GM18511 (cell line): ENCODE measurements around the gene GNB3.

ENCODE experiments used
- ATAC-seq: cut with Tn5 transposase; IDR thresholded peaks from one replicate; pipeline ENCODE4 v1.9.1; 2021; ENCODE audit warnings: mild to moderate bottlenecking, moderate library complexity; ENCODE audit not compliant: unreplicated experiment

GNB3 gene

DNA sequence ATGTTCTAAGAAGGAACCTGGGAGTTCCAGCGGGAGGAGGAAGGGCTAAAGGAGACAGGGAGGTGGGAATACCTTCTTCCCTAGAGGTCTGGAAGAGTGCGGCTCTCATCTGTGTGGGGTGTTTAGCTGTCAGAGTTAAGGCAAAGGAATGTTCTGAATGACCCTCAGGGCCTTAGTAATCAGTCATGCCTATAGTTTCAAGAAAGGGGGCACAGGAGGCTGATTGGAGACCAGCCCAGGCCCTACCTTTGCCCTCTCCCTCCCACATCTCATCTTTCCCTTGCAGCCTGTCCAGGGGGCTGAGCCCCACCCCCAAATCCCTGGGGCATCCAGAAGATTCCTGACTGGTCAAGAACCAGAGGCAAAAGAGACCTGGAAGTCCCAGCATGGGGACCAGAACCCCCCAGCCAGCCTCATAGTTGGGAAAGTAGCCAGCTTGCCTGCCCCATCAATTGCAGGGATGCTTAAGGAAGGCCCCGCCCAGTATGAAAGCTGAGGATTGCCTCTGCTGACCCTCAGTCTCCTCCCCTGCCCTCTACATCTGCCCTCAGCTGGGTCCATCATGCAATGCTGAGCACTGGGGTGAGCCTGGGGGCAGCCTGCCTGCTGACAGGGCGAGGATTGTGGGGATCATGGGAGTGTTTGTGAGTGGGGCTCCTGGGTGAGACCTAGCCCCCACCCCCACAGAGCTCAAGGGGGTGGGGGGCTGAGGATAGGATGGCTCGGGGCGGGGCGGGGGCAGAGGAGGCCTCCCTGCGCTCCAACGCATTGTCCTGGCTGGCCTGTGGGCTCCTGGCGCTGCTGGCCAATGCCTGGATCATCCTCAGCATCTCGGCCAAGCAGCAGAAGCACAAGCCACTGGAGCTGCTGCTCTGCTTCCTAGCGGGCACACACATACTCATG, 17.3 kb upstream of the GNB3 start:
- no peak for ATAC-seq

DNA sequence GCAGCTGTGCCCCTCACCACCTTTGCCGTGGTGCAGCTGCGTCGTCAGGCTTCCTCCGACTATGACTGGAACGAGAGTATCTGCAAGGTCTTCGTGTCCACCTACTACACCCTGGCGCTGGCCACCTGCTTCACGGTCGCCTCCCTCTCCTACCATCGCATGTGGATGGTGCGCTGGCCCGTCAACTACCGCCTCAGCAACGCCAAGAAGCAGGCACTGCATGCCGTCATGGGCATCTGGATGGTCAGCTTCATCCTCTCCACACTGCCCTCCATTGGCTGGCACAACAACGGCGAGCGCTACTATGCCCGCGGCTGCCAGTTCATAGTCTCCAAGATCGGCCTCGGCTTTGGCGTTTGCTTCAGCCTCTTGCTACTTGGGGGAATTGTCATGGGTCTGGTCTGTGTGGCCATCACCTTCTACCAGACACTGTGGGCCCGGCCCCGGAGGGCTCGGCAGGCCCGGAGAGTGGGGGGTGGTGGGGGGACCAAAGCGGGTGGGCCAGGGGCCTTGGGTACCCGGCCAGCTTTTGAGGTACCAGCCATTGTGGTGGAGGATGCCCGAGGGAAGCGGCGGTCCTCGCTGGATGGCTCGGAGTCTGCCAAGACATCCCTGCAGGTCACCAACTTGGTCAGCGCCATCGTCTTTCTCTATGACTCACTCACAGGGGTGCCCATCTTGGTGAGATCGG, 16.5 kb upstream of the GNB3 start:
- no peak for ATAC-seq

DNA sequence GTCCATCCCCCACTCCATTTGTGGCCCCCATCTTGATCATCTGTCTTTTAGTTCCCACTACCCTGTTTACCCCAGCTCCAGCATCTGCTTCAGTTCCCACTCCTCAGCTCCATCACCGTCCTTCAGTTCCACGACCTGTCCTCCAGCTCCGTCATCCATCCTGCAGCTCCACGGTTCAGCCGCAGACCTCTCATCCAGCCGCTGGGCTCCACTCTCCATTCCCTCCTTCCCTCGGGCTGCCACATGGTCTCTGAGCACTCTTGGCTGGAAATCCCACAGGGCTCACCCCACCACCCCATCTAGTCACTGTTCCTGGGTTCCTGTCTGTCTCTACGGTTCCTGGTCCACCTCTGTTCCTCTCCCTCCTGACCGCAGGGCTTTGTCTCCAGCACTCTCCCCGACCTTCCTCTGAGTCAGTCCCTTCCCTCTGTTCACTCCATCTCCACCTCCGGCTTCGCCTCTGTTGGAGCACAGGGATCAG, 15.8 kb upstream of the GNB3 start:
- no peak for ATAC-seq

DNA sequence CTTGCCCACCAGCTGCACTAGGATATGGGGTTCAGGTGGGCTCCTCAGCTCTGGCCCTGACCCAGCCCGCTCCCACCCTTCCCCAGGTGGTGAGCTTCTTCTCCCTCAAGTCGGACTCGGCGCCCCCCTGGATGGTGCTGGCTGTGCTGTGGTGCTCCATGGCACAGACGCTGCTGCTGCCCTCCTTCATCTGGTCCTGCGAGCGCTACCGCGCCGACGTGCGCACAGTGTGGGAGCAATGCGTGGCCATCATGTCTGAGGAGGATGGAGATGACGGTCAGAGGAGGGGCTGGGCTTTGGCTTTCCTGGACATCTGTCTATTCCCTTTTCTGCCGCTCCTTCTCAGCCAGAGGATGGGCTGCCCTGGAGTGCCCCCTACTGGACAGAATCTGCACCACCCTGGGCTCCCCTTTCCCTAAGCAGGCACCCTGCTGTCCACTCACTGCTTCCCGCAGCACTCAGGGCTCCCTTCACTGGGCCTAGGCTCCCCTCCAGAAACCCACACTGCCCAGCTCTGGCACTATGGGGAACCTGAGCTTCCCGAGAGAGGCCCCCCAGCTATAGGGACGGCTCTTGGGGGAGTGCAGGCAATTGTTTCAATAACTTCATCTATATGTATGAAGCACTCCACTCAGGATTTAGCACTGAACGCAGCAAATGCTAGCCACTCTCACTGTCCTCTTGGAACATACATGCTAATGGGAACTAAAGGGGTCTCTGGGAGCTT, 15.2 kb upstream of the GNB3 start:
- no peak for ATAC-seq

DNA sequence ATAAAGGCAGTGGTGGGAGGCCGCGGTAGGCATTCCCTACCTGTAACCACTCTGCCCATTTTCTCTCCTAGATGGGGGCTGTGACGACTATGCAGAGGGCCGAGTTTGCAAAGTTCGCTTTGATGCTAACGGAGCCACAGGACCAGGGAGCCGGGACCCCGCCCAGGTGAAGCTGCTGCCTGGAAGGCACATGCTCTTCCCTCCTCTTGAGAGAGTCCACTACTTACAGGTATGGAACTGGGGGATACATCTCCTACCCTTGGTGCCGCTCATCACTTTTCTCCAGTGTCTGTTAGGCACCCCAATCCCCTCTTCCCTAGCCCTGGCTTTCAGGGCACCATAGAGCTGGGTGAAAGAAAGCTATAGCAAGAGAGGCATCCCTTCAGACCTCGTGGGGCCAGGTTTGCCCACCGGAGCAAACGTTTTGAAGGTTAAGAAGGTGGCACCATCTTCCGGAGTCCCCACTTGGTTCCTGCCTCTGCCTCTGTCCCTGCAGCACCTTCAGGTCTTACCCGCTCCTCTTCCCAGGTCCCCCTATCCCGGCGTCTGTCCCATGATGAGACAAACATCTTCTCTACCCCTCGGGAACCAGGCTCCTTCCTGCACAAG, 14.5 kb upstream of the GNB3 start:
- ATAC-seq: no peak

DNA sequence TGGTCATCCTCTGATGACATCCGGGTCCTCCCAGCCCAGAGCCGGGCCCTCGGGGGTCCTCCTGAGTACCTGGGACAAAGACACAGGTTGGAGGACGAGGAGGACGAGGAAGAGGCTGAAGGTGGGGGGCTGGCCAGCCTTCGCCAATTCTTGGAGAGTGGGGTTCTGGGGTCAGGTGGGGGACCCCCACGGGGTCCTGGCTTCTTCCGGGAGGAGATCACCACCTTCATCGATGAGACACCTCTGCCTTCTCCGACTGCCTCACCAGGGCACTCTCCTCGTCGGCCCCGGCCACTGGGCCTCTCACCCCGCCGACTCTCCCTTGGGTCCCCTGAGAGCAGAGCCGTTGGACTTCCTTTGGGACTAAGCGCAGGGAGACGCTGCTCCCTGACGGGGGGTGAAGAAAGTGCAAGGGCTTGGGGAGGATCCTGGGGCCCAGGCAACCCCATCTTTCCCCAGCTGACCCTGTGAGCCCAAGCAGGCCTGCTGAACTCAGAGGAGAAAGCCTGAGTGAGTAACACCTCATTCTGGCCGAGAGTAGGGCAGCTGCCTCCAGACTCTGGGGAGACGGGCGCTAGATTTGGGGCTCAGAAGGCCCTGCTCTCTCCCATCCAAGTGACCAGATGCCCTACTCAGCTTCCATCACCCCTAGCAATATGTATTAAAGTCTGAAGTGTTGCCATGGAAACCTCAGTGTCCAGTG, 13.8 kb upstream of the GNB3 start:
- no peak for ATAC-seq

DNA sequence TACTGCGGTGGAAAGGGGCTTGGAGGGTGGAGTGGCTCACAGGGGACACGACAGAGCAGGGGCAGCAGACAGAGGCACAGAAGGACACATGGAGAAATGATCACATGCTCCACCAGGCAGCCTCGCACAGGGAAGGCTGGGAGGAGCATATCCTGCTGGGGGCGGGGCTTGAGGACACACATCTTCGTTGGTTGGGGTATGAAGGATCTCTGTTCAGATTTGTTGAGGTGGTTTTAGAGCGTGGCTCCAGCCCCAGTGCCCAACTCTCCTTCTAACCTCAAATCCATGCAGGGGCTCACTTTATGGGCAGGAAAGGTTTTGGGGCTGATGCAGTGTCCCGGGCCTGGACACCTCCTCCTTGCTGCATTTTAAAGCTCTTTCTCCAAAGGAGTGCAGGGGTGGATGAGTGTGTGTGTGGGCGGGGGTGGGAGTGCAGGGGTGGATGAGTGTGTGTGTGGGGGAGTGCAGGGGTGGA, 13.3 kb upstream of the GNB3 start:
- no peak for ATAC-seq

DNA sequence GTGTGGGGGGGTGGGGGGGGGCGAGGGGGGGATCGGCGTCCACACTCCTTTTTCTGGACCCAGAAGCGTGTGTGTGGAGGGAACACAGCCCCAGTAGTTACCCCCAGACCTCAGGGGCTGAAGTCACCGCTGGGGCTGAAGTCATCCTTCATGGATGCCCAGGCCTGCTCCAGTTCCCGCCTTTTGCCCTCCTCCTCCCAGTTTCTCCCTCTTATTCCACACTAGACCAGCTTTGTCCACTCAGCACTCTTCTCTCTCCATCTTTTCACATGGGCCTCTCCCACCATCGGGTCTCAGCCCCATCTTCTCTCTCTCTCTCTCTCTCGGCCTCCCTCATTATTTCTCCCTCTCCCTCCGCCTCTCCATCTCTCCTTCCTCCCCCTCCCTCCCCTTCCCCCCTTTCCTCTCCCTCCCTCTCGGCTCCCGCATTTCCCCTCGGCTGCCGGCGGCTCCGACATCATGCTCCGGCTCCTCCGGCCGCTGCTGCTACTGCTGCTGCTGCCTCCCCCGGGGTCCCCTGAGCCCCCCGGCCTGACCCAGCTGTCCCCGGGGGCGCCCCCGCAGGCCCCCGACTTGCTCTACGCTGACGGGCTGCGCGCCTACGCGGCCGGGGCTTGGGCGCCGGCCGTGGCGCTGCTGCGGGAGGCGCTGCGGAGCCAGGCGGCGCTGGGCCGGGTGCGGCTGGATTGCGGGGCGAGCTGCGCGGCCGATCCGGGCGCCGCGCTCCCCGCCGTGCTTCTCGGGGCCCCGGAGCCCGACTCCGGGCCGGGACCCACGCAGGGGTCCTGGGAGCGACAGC, 12.5 kb upstream of the GNB3 start, which contains the start of gene P3H3:
P3H3 (plus strand) TSS at position 426 of the 799 bp plus-strand sequence; CDS start at position 460, 34 bp downstream.
- ATAC-seq: no peak

DNA sequence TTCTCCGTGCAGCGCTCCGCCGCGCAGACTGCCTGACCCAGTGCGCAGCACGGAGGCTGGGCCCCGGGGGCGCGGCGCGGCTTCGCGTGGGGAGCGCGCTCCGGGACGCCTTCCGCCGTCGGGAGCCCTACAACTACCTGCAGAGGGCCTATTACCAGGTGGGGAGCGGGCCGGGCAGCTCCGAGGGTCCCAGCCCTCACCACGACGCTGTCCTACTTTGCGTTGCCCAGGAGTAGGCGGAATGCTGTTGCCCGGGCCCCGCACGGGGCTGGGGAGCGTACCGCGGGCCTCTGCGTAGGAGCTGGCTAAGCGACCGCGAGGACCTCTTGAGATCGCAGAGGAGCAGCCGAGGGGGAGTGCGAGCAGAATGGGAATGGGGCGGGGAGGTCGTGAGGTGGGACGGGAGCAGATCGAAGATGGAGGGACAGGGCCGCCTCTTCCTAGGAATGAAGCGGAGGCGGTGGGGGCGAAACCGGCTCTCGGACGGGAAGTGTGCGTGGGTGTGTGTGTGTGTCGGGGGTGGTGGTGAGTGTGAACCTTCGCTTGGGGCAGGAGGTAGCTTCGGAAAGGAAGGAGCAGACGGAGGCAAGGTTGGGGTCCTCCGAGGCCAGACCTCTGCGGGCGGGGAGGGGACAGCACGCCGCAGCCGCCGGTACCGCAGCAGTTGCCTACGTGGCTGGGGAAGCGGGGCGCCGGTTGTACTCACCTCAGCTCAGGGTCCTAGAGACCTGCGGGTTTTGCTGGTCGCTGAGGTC, 11.8 kb upstream of the GNB3 start:
- ATAC-seq: no peak

DNA sequence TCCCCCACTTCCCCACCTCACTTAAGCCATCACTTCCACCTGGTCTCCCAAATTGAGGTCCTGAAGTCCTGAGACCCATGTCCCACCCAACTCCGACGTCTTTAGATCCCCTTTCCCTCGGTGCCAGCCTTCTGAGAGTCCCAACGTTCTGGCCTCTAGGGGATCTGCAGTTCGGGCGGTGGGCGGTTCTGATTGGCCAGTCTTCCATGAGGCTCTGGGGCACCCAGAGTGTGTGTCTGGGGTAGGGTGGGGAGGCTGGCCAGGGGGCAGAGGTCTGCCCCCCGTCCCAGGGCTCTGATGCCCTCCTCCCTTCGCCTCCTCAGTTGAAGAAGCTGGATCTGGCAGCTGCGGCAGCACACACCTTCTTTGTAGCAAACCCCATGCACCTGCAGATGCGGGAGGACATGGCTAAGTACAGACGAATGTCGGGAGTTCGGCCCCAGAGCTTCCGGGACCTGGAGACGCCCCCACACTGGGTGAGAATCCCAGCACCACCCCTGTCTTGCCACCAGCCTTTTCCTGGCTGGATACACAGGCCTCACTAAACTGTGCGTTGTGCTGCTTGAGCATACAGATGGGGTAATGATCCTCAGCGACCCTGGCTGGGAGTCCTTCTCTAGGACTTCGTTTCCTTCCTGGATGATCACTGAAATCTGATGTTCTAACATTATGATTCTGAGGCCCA, 11.0 kb upstream of the GNB3 start:
- no peak for ATAC-seq

DNA sequence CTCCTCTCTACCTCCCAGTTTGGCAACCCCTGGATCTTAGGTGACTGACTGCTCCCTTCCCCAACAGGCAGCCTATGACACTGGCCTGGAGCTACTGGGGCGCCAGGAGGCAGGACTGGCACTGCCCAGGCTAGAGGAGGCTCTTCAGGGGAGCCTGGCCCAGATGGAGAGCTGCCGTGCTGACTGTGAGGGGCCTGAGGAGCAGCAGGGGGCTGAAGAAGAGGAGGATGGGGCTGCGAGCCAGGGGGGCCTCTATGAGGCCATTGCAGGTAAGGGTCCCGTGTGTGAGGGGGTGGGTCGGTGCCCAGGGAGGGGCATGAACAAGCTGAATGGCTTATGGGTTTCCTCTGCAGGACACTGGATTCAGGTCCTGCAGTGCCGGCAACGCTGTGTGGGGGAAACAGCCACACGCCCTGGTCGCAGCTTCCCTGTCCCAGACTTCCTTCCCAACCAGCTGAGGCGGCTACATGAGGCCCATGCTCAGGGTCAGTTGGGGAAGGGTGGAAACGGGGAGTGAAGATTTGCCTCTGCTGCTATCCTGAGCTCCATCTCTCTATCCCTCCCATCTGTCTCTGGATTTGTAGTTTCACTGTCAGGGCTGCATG, 10.3 kb upstream of the GNB3 start:
- no peak for ATAC-seq

DNA sequence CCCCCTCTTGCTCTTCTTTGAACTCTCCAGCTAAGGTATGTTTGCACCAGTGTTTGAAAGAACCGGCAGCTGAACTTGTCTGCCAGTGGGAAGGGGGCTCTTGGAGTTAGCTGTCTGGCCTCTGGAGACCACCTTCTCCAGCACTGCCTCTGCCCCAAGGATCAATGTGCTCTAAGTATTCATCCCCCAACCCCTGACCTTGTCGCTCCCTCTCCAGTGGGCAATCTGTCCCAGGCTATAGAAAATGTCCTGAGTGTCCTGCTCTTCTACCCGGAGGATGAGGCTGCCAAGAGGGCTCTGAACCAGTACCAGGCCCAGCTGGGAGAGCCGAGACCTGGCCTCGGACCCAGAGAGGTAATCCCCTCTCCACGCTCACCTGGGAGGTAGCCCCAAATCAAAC, 9.7 kb upstream of the GNB3 start:
- no peak for ATAC-seq

DNA sequence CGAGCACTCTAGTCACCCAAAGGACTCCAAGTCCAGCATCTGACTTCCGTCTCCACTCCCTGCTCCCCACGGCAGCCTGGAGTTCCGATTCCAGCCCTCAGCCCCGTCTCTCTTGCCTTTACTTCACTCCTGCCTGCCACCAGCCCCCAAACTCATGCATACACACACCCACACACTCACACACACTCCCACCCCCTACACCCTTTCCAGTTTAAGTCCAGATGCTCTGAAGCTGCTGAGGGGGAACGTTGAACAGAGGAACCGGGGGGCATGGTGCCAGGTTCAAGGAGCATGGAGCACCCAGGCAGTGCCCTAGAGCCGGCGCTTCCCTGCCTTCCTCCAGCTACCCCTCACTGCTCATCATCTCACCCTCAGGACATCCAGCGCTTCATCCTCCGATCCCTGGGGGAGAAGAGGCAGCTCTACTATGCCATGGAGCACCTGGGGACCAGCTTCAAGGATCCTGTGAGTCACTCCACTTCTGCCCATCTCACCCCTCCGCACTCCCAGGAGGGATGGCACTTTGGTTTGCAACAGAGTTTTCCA, 9.2 kb upstream of the GNB3 start:
- no peak for ATAC-seq

DNA sequence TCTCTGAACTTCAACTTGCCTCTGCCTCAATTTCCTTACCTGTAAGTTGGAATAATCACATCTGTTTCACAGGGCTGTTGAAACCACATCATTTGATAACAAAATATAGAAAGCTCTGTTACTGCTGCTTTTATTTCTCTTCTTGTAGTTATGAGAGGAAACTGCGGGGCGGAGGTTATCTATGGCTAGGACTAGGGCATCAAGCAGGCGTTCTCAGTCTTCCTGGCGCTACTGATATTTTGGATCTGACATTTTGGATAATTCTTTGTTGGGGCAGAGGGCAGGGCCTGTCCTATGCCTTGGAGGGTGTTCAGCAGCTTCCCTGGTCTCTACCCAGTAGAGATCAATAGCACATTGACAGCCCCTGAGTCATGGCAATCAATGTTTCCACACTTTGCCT, 8.6 kb upstream of the GNB3 start:
- no peak for ATAC-seq

DNA sequence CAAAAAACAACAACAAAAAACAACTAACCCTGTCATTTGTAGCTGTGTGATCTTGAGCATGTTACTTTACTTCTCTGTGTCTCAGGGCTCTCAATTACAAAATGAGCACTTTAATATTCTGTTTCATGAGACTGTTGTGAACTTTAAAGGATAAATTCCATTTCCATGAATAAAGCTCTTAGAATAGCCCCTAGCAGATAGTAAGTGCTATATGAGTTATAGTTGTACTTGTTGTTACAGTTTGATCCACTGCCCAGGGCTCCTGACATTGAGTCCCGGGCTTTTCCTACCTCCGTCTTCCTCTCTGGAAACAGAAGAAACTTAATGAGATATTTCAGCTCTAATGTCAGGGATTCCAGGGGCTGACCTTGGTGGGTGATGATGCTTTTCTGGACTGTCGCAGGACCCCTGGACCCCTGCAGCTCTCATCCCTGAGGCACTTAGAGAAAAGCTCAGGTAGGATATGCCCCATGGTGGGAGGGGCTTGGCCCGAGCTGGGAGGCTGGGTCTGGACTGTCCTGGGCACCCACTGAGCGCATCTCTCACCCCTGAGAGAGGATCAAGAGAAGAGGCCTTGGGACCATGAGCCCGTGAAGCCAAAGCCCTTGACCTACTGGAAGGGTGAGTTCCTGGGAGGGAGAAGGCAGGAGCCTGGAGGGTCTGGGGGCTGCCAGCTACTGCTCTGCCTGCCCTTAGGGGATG, 7.4 kb upstream of the GNB3 start:
- ATAC-seq: no peak

DNA sequence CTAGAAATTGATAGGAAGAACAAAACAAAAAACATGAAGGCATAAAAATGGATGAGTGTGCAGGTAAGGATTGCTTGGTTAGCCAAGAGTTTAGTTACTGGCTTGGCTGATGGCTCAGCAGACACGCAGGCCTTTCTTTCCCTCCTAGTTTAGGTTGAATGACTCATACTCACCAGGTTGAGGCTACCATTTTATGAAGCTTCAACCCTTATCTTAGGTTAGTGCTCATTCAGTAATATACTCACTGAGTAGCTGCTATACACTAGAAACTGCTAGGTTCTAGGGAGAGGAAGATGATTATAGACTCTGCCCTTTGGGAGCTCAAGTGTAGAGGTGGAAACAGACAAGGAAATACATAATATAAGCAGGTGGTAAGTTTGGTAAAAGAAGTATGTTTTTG, 6.5 kb upstream of the GNB3 start:
- no peak for ATAC-seq

DNA sequence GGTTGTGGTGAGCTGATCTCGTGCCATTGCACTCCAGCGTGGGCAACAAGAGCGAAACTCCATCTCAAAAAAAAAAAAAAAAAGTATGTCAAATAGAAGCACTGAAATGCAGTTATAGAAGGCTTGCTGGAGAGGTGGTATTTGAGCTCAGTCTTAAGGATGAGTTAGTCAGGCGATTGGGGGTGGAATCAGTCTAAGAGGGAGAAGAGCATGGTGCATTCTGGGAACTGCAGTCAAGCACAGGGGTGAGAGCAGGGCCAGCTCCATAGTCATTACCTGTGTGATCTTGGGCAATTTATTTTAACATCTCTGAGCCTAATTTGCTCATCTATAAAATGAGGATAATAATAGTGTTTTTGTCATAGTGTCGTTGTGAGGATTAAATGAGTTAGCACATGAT, 5.9 kb upstream of the GNB3 start:
- ATAC-seq: no peak
